GM23338 (cell line): ENCODE data around the gene AQP3. TPM values are rescaled to one million over a fixed set of nuclear protein-coding genes. Genes with fewer than 3 reads are reported as not detected.

Experiments
- microRNA-seq: library from miRNA; unstranded; fragments of <30 nt; microRNA quantifications from one replicate; pipeline ENCODE4, GENCODE V29; 2017
- polyA plus RNA-seq: library from polyadenylated mRNA; unstranded; fragments of >200 nt; fragmentation: Nextera tagmentation; extraction: Ambion mirVana; gene quantifications from 2 replicates; pipeline ENCODE4 v1.2.1, GENCODE V29; 2016
- small RNA-seq: library from RNA; depleted of rRNA; stranded (forward); fragments of <200 nt; gene quantifications from one replicate; pipeline ENCODE3, GENCODE V24; 2014; ENCODE audit warnings: low replicate concordance
- total RNA-seq: library from RNA; depleted of rRNA; stranded (reverse); fragments of >200 nt; shearing (Covaris generic); gene quantifications from 2 replicates; pipeline ENCODE4 v1.2.3, GENCODE V29; 2014; rRNA removed

The AQP3 gene
- total and polyA plus RNA-seq, 2 experiments from 2014 or later, result 1.4 to 3.5 TPM

Small RNA genes lying within 50 kb of the gene (microRNA-seq; reads per million reads assigned to microRNA genes)
- gene MIR6851, result not detected

Small RNA genes lying within 50 kb of the gene (small RNA-seq; reads per million reads assigned to genes)
- gene AL356218.2, result not detected
- gene MIR6851, result not detected

Other genes with a start within 250 kb of the AQP3 start
- gene SPINK4, start 207.4 kb downstream of the AQP3 start, total RNA-seq, result not detected in 2 replicates
- not detected in 2 replicates for gene SPINK4, start 207.4 kb downstream of the AQP3 start, polyA plus RNA-seq
- gene BAG1, start 182.9 kb downstream of the AQP3 start, total RNA-seq, result 44.0 and 55.4 TPM in 2 replicates
- gene BAG1, start 182.9 kb downstream of the AQP3 start, polyA plus RNA-seq, result 39.2 and 44.7 TPM in 2 replicates
- 30.9 and 33.4 TPM in 2 replicates for gene CHMP5, start 182.5 kb downstream of the AQP3 start, total RNA-seq
- gene CHMP5, start 182.5 kb downstream of the AQP3 start, polyA plus RNA-seq, result 68.5 and 77.8 TPM in 2 replicates
- 26.1 and 29.7 TPM in 2 replicates for gene NFX1, start 157.1 kb downstream of the AQP3 start, total RNA-seq
- gene NFX1, start 157.1 kb downstream of the AQP3 start, polyA plus RNA-seq, result 11.9 and 13.9 TPM in 2 replicates
- not detected in 2 replicates for gene AQP7, start 45.0 kb downstream of the AQP3 start, total RNA-seq
- gene AQP7, start 45.0 kb downstream of the AQP3 start, polyA plus RNA-seq, result not detected in 2 replicates
- gene NOL6, start 26.3 kb upstream of the AQP3 start, total RNA-seq, result 54.1 and 58.4 TPM in 2 replicates
- 25.0 and 28.7 TPM in 2 replicates for gene NOL6, start 26.3 kb upstream of the AQP3 start, polyA plus RNA-seq
- 4.1 and 6.4 TPM in 2 replicates for gene ANKRD18B, start 76.7 kb upstream of the AQP3 start, total RNA-seq
- 9.2 and 12.4 TPM in 2 replicates for gene ANKRD18B, start 76.7 kb upstream of the AQP3 start, polyA plus RNA-seq